ENCODE measurements around the gene EGFL7.

EGFL7 gene

DNA sequence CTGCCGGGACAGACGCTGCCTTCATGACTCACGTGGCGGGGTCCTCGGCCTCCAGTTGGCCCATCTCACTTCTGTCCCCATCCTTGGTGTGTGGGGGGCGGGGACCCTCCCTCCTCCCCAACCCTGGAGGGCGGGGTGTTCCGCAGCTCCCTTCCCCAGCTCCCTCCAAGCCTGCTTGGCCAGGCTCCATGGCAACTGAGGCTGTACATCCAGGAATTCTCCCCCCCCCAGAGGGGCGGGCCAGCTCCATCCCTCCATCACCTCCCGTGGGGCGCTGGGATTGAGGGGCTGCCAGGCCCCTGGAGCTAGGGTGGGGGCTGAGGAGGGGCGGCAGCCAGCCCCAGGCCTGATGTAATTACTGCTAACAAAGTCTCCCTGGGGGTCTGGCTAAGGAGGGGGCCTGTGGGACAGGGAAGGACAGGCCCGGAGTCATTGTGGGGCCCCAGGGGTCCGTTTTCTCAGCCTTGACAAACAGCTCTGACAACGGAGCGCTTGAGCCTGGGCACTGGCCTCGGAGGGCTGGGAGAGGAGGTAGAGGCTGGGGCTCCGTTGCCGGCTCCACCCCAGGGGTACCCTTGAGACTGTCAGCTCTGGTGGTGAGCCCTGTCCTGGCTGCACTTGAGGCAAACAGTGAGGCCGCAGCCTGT is 57.7 kb downstream of the EGFL7 start:
- no peak for DNase-seq (ENCODE audit: low read depth)
- TF ChIP-seq, protein P1, sequence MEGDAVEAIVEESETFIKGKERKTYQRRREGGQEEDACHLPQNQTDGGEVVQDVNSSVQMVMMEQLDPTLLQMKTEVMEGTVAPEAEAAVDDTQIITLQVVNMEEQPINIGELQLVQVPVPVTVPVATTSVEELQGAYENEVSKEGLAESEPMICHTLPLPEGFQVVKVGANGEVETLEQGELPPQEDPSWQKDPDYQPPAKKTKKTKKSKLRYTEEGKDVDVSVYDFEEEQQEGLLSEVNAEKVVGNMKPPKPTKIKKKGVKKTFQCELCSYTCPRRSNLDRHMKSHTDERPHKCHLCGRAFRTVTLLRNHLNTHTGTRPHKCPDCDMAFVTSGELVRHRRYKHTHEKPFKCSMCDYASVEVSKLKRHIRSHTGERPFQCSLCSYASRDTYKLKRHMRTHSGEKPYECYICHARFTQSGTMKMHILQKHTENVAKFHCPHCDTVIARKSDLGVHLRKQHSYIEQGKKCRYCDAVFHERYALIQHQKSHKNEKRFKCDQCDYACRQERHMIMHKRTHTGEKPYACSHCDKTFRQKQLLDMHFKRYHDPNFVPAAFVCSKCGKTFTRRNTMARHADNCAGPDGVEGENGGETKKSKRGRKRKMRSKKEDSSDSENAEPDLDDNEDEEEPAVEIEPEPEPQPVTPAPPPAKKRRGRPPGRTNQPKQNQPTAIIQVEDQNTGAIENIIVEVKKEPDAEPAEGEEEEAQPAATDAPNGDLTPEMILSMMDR (IDR thresholded peaks at IDR 0.05; ENCODE audit: low read depth, low read length, missing control alignments), result no peak
- H3K4me3 ChIP-seq (ENCODE audit: low read depth, low read length), result no peak overlapping the region

DNA sequence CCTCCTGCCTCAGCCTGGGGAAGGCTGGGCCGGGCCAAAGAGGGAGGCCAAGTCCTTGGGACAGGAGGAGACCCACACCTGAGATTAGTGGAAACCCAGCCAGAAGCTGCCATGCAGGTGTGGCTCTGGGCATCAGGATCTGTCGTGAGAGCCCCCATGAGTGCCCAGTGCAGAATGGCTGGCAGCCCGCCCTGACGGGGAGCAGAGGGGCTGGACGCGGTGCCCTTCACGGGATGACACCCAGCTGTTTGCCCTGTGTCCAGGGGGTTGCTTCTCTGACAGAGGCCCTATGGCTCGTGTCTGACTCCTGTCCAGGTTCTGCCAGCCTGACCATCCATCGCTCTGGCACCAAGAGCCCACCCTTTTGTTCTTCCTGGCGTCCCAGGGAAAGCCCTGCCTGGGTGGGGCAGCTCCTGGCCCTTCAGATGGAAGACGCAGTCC is 58.2 kb downstream of the EGFL7 start:
- TF ChIP-seq, protein P1 (IDR thresholded peaks at IDR 0.05; ENCODE audit: low read depth, low read length, missing control alignments), result no peak
- H3K4me3 ChIP-seq (ENCODE audit: low read depth, low read length), result no peak overlapping the region
- no peak for DNase-seq (ENCODE audit: low read depth)

DNA sequence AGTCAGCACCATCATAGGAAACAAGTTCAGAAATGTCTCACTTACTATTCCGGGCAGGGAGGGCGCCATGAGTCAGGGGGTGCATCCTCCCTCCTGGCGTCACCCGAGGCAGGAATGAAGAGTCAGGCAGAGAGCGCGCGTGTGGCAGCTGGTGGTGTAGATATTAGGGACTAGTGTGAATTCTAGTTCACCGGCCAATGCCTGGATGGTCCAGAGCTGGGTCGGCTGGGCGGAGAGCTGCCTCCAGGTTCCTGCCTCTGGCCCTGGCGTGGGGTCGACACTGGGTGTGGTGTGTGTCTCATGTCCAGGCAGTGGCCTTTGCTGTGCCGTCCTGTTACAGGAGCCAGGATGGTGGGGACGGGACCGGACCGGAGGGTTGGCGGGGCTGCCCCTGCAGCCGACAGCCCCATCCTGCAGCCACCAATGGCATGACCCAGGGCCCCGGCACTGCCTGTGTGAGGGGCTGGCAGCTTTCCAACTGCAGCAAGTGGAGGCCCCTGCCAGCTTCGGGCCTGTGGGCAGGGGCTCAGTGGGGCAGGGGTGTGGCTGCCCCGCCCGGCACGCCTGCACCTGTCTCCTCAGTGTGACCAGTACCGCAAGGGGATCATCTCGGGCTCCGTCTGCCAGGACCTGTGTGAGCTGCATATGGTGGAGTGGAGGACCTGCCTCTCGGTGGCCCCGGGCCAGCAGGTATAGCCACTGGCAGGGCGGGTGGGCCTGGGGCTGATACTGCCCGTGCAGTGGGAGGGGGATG is 58.8 kb downstream of the EGFL7 start:
- TF ChIP-seq, protein P1 (IDR thresholded peaks at IDR 0.05; ENCODE audit: low read depth, low read length, missing control alignments), result no peak
- H3K4me3 ChIP-seq (ENCODE audit: low read depth, low read length), result no peak overlapping the region
- DNase-seq (ENCODE audit: low read depth), result no peak

Data from GM12864 (cell line).